NCI-H82 (cell line): ENCODE data around the gene ASPHD1.
A peak's percentile ranks its signal among the peaks of the same experiment; 100 is the strongest.
"Not testable (repeated sequence)": the region's sequence is repeated elsewhere in the genome, so short reads cannot be mapped to it uniquely, and the experiment has no call there.

Experiments used
- DNase-seq: peaks from one replicate; lab custom pipeline; 2025; lab: John Stamatoyannopoulos, UW

The ASPHD1 gene

GRCh38 chr16:29908719-29909220, 8.5 kb downstream of the ASPHD1 start:
- no peak for DNase-seq

GRCh38 chr16:29909391-29909790, 9.1 kb downstream of the ASPHD1 start:
- DNase-seq = peak; percentile 8

- DNase-seq = not testable (repeated sequence)
Observed at GRCh38 chr16:29909851-29910250, 9.6 kb downstream of the ASPHD1 start.

GRCh38 chr16:29910819-29911675, 10.8 kb downstream of the ASPHD1 start:
- DNase-seq = no peak

- no peak for DNase-seq
Observed at GRCh38 chr16:29911676-29912010, 11.4 kb downstream of the ASPHD1 start.

- no peak for DNase-seq
Observed at GRCh38 chr16:29912087-29912486, 11.8 kb downstream of the ASPHD1 start.

GRCh38 chr16:29913514-29913913, 13.2 kb downstream of the ASPHD1 start:
- no peak for DNase-seq

- DNase-seq = no peak
Observed at GRCh38 chr16:29915590-29916247, 15.4 kb downstream of the ASPHD1 start.

GRCh38 chr16:29916979-29917378, 16.7 kb downstream of the ASPHD1 start:
- DNase-seq = no peak

- DNase-seq = no peak
Observed at GRCh38 chr16:29920288-29921033, 20.2 kb downstream of the ASPHD1 start.

- no peak for DNase-seq
Observed at GRCh38 chr16:29921034-29921385, 20.7 kb downstream of the ASPHD1 start.

- no peak for DNase-seq
Observed at GRCh38 chr16:29922326-29922725, 22.0 kb downstream of the ASPHD1 start.

- DNase-seq = no peak
Observed at GRCh38 chr16:29922986-29923501, 22.8 kb downstream of the ASPHD1 start.

- no peak for DNase-seq
Observed at GRCh38 chr16:29925105-29925756, 24.9 kb downstream of the ASPHD1 start.

GRCh38 chr16:29925781-29926710, 25.8 kb downstream of the ASPHD1 start, which contains the start of gene KCTD13:
TSS of gene KCTD13 (minus strand) at chr16:29926226. CDS start at chr16:29926033, 193 bp downstream.
- peak; percentile 82 for DNase-seq

GRCh38 chr16:29926711-29927052, 26.4 kb downstream of the ASPHD1 start:
- peak; percentile 61 for DNase-seq

- peak; percentile 42 for DNase-seq
Observed at GRCh38 chr16:29927070-29927905, 27.0 kb downstream of the ASPHD1 start.

- not testable (repeated sequence) for DNase-seq
Observed at GRCh38 chr16:29931750-29932149, 31.5 kb downstream of the ASPHD1 start.

- no peak for DNase-seq
Observed at GRCh38 chr16:29940656-29941055, 40.4 kb downstream of the ASPHD1 start.
